OCI-LY1 (cell line): Measurements from ENCODE around the gene HKDC1.

Experiments used
- H2AFZ ChIP-seq: fragments of 200-600 bp; sonication (generic), shearing (Covaris generic); 2 replicates; pipeline ENCODE4 v1.6.0; 2014; ENCODE audit warnings: antibody characterized with exemption, mild to moderate bottlenecking, low read length
- H3F3A ChIP-seq: fragments of 200-600 bp; sonication (generic), shearing (Covaris generic); 2 replicates; pipeline ENCODE4 v1.6.0; 2014; ENCODE audit warnings: mild to moderate bottlenecking, antibody characterized with exemption, low read length, moderate library complexity; ENCODE audit not compliant: insufficient read depth
- H3K27ac ChIP-seq: fragments of 200-600 bp; sonication (generic); 2 replicates; pipeline ENCODE4 v1.5.1; 2014; ENCODE audit warnings: low read length, mixed run types, mild to moderate bottlenecking, low read depth; ENCODE audit not compliant: poor library complexity, severe bottlenecking
- H3K27me3 ChIP-seq: fragments of 200-600 bp; sonication (generic); 2 replicates; pipeline ENCODE4 v1.6.0; 2014; ENCODE audit warnings: antibody characterized with exemption, mild to moderate bottlenecking, low read length, moderate library complexity; ENCODE audit not compliant: insufficient read depth
- H3K36me3 ChIP-seq: fragments of 200-600 bp; sonication (generic); 2 replicates; pipeline ENCODE4 v1.6.1; 2014; ENCODE audit warnings: mild to moderate bottlenecking, antibody characterized with exemption, low read length, moderate library complexity, mixed read lengths; ENCODE audit not compliant: insufficient read depth
- H3K4me1 ChIP-seq: fragments of 200-600 bp; sonication (generic); 2 replicates; pipeline ENCODE4 v1.5.1; 2014; ENCODE audit warnings: mild to moderate bottlenecking, low read length, moderate library complexity; ENCODE audit not compliant: insufficient read depth, severe bottlenecking
- H3K4me2 ChIP-seq: fragments of 200-600 bp; sonication (generic), shearing (Covaris generic); 2 replicates; pipeline ENCODE4 v1.6.1; 2014; ENCODE audit warnings: low read length
- H3K4me3 ChIP-seq: fragments of 200-600 bp; sonication (generic); 2 replicates; pipeline ENCODE4 v1.5.1; 2014; ENCODE audit warnings: low read length, low read depth, mild to moderate bottlenecking, mixed read lengths; ENCODE audit not compliant: poor library complexity, severe bottlenecking
- H3K79me2 ChIP-seq: fragments of 200-600 bp; shearing (Covaris generic); 2 replicates; pipeline ENCODE4 v1.6.1; 2016; ENCODE audit warnings: mixed run types, low read length, mixed read lengths; ENCODE audit not compliant: insufficient read depth
- H3K9ac ChIP-seq: fragments of 200-600 bp; sonication (generic), shearing (Covaris generic); 2 replicates; pipeline ENCODE4 v1.6.1; 2014; ENCODE audit warnings: mild to moderate bottlenecking, low read length, mixed read lengths
- H3K9me2 ChIP-seq: fragments of 200-600 bp; sonication (generic), shearing (Covaris generic); 2 replicates; pipeline ENCODE4 v1.6.1; 2014; ENCODE audit warnings: low read depth, mild to moderate bottlenecking, low read length, mixed read lengths
- H3K9me3 ChIP-seq: fragments of 200-600 bp; shearing (Covaris generic); 2 replicates; pipeline ENCODE4 v1.6.1; 2014; ENCODE audit warnings: low read length, mixed read lengths
- H4K20me1 ChIP-seq: fragments of 200-600 bp; sonication (generic), shearing (Covaris generic); 2 replicates; pipeline ENCODE4 v1.6.0; 2016; ENCODE audit warnings: mild to moderate bottlenecking, low read length; ENCODE audit not compliant: insufficient read depth
- EZH2 ChIP-seq: fragments of 200-600 bp; sonication (generic), shearing (Covaris generic); IDR thresholded peaks from 2 replicates; pipeline ENCODE4 v1.8.0; 2017; ENCODE audit warnings: borderline replicate concordance, mixed run types, mild to moderate bottlenecking, antibody characterized with exemption, low read length, moderate library complexity, mixed read lengths
- TF ChIP-seq, protein P1 (sequence below): fragments of 200-600 bp; sonication (generic), shearing (Covaris generic); IDR thresholded peaks from 2 replicates; pipeline ENCODE4 v1.5.1; 2017; ENCODE audit warnings: mild to moderate bottlenecking, antibody characterized with exemption, low read length, moderate library complexity, mixed read lengths

The HKDC1 gene

GRCh38 chr10:69228151-69228550, 8.0 kb downstream of the HKDC1 start:
- no peak overlapping the region for H2AFZ ChIP-seq
- H3K4me1 ChIP-seq, result peaks cover 32% of the 10 kb centered on the region
- no peak overlapping the region for H3K4me3 ChIP-seq
- H3F3A ChIP-seq, result no peaks in the 10 kb centered on the region
- H3K27me3 ChIP-seq, result no peaks in the 10 kb centered on the region
- H3K9me3 ChIP-seq, result no peaks in the 10 kb centered on the region
- no peak for TF ChIP-seq EZH2
- TF ChIP-seq, protein P1, sequence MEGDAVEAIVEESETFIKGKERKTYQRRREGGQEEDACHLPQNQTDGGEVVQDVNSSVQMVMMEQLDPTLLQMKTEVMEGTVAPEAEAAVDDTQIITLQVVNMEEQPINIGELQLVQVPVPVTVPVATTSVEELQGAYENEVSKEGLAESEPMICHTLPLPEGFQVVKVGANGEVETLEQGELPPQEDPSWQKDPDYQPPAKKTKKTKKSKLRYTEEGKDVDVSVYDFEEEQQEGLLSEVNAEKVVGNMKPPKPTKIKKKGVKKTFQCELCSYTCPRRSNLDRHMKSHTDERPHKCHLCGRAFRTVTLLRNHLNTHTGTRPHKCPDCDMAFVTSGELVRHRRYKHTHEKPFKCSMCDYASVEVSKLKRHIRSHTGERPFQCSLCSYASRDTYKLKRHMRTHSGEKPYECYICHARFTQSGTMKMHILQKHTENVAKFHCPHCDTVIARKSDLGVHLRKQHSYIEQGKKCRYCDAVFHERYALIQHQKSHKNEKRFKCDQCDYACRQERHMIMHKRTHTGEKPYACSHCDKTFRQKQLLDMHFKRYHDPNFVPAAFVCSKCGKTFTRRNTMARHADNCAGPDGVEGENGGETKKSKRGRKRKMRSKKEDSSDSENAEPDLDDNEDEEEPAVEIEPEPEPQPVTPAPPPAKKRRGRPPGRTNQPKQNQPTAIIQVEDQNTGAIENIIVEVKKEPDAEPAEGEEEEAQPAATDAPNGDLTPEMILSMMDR, result no peak
- H3K9me2 ChIP-seq, result no peaks in the 10 kb centered on the region
- H3K9ac ChIP-seq, result no peak overlapping the region
- H4K20me1 ChIP-seq, result no peaks in the 10 kb centered on the region
- no peaks in the 10 kb centered on the region for H3K79me2 ChIP-seq
- H3K4me2 ChIP-seq, result no peak overlapping the region
- no peaks in the 10 kb centered on the region for H3K36me3 ChIP-seq
- no peak overlapping the region for H3K27ac ChIP-seq

DNA sequence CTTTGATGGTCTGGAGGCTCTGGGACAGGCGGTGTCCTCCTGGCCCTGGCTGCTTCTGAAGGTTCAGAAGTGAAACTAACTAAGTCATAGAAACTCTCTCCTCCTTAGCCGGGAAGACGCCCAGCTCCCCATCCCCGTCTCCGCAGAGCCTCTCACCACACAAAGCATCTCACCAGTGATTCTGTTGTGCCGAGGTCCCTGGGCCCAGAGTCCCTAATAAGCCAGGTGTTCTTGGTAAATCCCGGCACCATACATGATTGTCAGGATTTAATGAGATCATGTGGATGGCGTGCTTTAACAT, 9.4 kb downstream of the HKDC1 start:
- no peaks in the 10 kb centered on the region for H3K36me3 ChIP-seq
- no peak overlapping the region for H3K4me3 ChIP-seq
- peak overlapping the region; percentile 20; the same call in 1 of the 2 replicates for H3K4me2 ChIP-seq
- no peaks in the 10 kb centered on the region for H3K9me3 ChIP-seq
- peaks cover 26% of the 10 kb centered on the region for H3K4me1 ChIP-seq
- no peak overlapping the region for H2AFZ ChIP-seq
- no peaks in the 10 kb centered on the region for H3F3A ChIP-seq
- no peak overlapping the region for H3K27ac ChIP-seq
- no peaks in the 10 kb centered on the region for H3K27me3 ChIP-seq
- no peaks in the 10 kb centered on the region for H4K20me1 ChIP-seq
- no peaks in the 10 kb centered on the region for H3K9me2 ChIP-seq
- TF ChIP-seq, protein P1, result no peak
- no peak for TF ChIP-seq EZH2
- H3K9ac ChIP-seq, result no peak overlapping the region
- H3K79me2 ChIP-seq, result no peaks in the 10 kb centered on the region

DNA sequence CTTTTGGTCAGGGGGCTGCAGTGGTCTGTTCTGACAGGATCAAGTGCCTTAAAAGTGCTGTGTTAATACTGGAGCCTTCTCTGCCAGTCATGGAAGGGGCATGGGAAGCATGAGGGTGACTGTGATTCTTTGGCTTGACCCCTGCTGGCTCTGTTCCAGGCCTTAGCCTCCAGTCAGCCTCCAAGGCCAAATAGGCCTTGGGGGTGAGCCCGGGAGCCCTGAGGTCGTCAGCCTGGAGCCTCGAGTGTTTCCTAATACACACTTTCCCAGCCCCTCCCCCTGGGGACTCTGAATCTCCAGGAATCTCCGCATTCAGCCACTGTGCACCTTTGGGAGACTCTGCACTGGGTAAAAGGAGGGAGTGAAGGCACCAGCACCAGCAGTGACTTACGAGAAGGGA, 10.0 kb downstream of the HKDC1 start:
- no peak overlapping the region for H3K9ac ChIP-seq
- H3K27ac ChIP-seq, result no peak overlapping the region
- no peak overlapping the region for H3K4me2 ChIP-seq

More for the DNA sequence above, 10.0 kb downstream of the HKDC1 start:
- TF ChIP-seq EZH2, result no peak
- TF ChIP-seq, protein P1, result no peak
- H4K20me1 ChIP-seq, result no peaks in the 10 kb centered on the region
- peaks cover 21% of the 10 kb centered on the region for H3K4me1 ChIP-seq
- no peaks in the 10 kb centered on the region for H3F3A ChIP-seq
- no peak overlapping the region for H2AFZ ChIP-seq
- H3K9me3 ChIP-seq, result no peaks in the 10 kb centered on the region
- no peak overlapping the region for H3K4me3 ChIP-seq
- no peaks in the 10 kb centered on the region for H3K9me2 ChIP-seq
- H3K36me3 ChIP-seq, result no peaks in the 10 kb centered on the region
- H3K27me3 ChIP-seq, result no peaks in the 10 kb centered on the region
- H3K79me2 ChIP-seq, result no peaks in the 10 kb centered on the region
